ENCODE results near the gene SFXN1.

DNA sequence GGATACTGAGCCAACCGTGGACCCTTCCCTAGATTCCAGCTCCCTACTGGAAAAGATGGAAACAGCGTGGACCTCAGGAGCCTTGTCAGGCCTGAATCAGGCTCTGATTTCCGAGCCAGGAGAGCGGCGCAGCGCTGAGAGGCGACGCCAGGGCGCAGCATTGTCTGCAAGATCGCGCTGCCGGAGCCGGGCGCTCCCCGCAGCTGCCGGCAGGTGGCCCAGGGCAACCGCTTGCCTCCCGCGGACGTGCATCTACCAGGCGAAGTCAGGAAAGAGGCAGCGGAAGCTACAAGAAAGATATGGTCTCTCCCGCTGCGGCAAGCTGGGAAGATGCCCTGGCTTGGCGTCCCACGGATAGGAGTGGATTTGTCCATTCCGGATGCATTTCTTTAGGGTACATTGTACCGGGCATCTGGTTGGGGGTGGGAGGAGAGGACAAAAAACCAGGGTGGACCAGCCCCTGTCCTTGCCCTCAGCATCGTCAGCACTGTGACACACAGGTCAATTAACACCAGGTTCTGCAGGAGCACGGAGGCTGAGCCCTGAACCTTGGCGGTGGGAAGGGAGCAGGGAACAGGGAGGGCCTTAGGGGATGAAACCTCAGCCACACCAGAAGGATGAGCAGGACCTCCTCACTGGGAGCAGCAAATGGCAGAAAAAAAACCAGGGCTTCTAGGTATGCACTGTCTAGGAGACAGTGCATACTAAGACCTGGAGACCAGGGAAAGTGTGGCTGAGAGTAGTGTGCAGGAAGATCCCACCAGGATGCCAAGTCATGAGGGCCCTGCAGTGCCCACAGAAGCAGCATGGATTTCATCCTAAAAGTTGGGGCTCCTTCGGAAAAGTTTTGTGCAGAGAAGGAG, 55.9 kb downstream of the SFXN1 start:
- TF ChIP-seq POLR2A (IDR thresholded peaks at IDR 0.05; ENCODE audit: low read depth, low read length): no peak
- no peak for TF ChIP-seq POLR2AphosphoS5 (IDR thresholded peaks at IDR 0.05; ENCODE audit: low read depth, low read length)

All from GM12892 (cell line).